Measurements from ENCODE around the gene GPR162.
A peak's percentile ranks its signal among the peaks of the same experiment; 100 is the strongest.

GRCh38 chr12:6869049-6870021, 47.7 kb downstream of the GPR162 start:
- TF ChIP-seq CTCF (conservative IDR thresholded peaks at IDR 0.05; ENCODE audit: low read depth, low read length) (peak; percentile 77), EZH2phosphoT487 (IDR thresholded peaks at IDR 0.05; ENCODE audit: borderline replicate concordance, low read length) (no peak)

All from PC-3 (cell line).